ENCODE measurements around the gene SLC47A1. TPM values are rescaled to one million over a fixed set of nuclear protein-coding genes. Genes with fewer than 3 reads are reported as not detected.

The SLC47A1 gene
- total RNA-seq, 4 donors from 2014 or later, result 0.95 to 6.2 (median 5.6) TPM

- TF ChIP-seq CTCF (IDR thresholded peaks at IDR 0.05), result no peak
- no peak for DNase-seq (ENCODE audit: low spot score)
- ATAC-seq (ENCODE audit: low FRiP score), result no peak
Measured at GRCh38 chr17:19561697-19562318, 28.2 kb downstream of the SLC47A1 start.

- DNase-seq (ENCODE audit: low spot score) (no peak), ATAC-seq (ENCODE audit: low FRiP score) (no peak)
- no peak for TF ChIP-seq CTCF (IDR thresholded peaks at IDR 0.05)
Measured at GRCh38 chr17:19565817-19566575, 32.3 kb downstream of the SLC47A1 start.

- TF ChIP-seq CTCF (IDR thresholded peaks at IDR 0.05), result no peak
- DNase-seq (ENCODE audit: low spot score) (no peak), ATAC-seq (ENCODE audit: low FRiP score) (no peak)
Measured at GRCh38 chr17:19567216-19568015, 33.8 kb downstream of the SLC47A1 start.

GRCh38 chr17:19568016-19568350, 34.3 kb downstream of the SLC47A1 start:
- ATAC-seq (ENCODE audit: low FRiP score) (no peak), DNase-seq (ENCODE audit: low spot score) (no peak)
- TF ChIP-seq CTCF (IDR thresholded peaks at IDR 0.05), result no peak

- no peak for TF ChIP-seq CTCF (IDR thresholded peaks at IDR 0.05)
- no peak for DNase-seq (ENCODE audit: low spot score)
- no peak for ATAC-seq (ENCODE audit: low FRiP score)
Measured at GRCh38 chr17:19569785-19570543, 36.3 kb downstream of the SLC47A1 start.

GRCh38 chr17:19570544-19571062, 36.9 kb downstream of the SLC47A1 start:
- ATAC-seq (ENCODE audit: low FRiP score), result no peak
- no peak for TF ChIP-seq CTCF (IDR thresholded peaks at IDR 0.05)
- DNase-seq (ENCODE audit: low spot score), result no peak

Measured in omental fat pad (tissue), 4 donors.